Stimulated activated CD8-positive, alpha-beta memory T cell treated with anti-CD3 and anti-CD28 coated beads, Interleukin-7, amount 100 ng/mL, for 48 hours (primary cell): ENCODE data around the gene ZDHHC16.
A peak's percentile ranks its signal among the peaks of the same experiment; 100 is the strongest.
"Not testable (repeated sequence)": the region's sequence is repeated elsewhere in the genome, so short reads cannot be mapped to it uniquely, and the experiment has no call there.

Experiments
- DNase-seq, 2 donors: peaks; one replicate each; pipeline ENCODE4 v3.0.0-alpha.2; 2020; ENCODE audit warnings: low read depth in 1 of 2; ENCODE audit errors: extremely low read depth in 1 of 2

The ZDHHC16 gene

GRCh38 chr10:97475936-97476594 lies 30.1 kb downstream of the ZDHHC16 start:
- DNase-seq = no peak

- DNase-seq = not testable (repeated sequence)
Observed at GRCh38 chr10:97479410-97479809, 33.4 kb downstream of the ZDHHC16 start.

- no peak for DNase-seq
Observed at GRCh38 chr10:97479939-97480338, 34.0 kb downstream of the ZDHHC16 start.

- no peak for DNase-seq
Observed at GRCh38 chr10:97481071-97481470, 35.1 kb downstream of the ZDHHC16 start.

GRCh38 chr10:97482381-97482780 lies 36.4 kb downstream of the ZDHHC16 start:
- no peak for DNase-seq

- no peak for DNase-seq
Observed at GRCh38 chr10:97483506-97483905, 37.5 kb downstream of the ZDHHC16 start.

GRCh38 chr10:97483921-97484320 lies 37.9 kb downstream of the ZDHHC16 start:
- DNase-seq = no peak

- DNase-seq = no peak
Observed at GRCh38 chr10:97485647-97486281, 39.8 kb downstream of the ZDHHC16 start.

- DNase-seq = no peak
Observed at GRCh38 chr10:97490592-97490991, 44.6 kb downstream of the ZDHHC16 start.

- no peak for DNase-seq
Observed at GRCh38 chr10:97494151-97494550, 48.2 kb downstream of the ZDHHC16 start.

GRCh38 chr10:97494863-97495506 lies 49.0 kb downstream of the ZDHHC16 start:
- DNase-seq = no peak

- peak; percentile 66 to 82 for DNase-seq
Observed at GRCh38 chr10:97497572-97498075, 51.6 kb downstream of the ZDHHC16 start.

GRCh38 chr10:97498076-97498840 lies 52.3 kb downstream of the ZDHHC16 start, which contains the start of gene MMS19:
TSS of gene MMS19 (minus strand) at chr10:97498422. CDS start at chr10:97498384, 38 bp downstream.
- DNase-seq = peak; percentile 98

GRCh38 chr10:97498841-97499560 lies 53.0 kb downstream of the ZDHHC16 start, which contains the start of gene UBTD1:
TSS of gene UBTD1 (plus strand) at chr10:97498924. CDS start at chr10:97499204, 280 bp downstream.
- DNase-seq = peak in 1 of 2 donors; percentile 1

- no peak for DNase-seq
Observed at GRCh38 chr10:97499561-97500296, 53.8 kb downstream of the ZDHHC16 start.

GRCh38 chr10:97500297-97500575 lies 54.3 kb downstream of the ZDHHC16 start:
- DNase-seq = no peak

GRCh38 chr10:97502916-97503315 lies 56.9 kb downstream of the ZDHHC16 start:
- no peak for DNase-seq

GRCh38 chr10:97503406-97503805 lies 57.4 kb downstream of the ZDHHC16 start:
- no peak for DNase-seq

GRCh38 chr10:97505152-97505551 lies 59.2 kb downstream of the ZDHHC16 start:
- DNase-seq = no peak
